Uterus (tissue), 4 donors: ENCODE measurements around the gene GRAMD1A. TPM values are rescaled to one million over a fixed set of nuclear protein-coding genes. Genes with fewer than 3 reads are reported as not detected.
A peak's percentile ranks its signal among the peaks of the same experiment; 100 is the strongest.

Experiments used
- DNase-seq, 2 donors: peaks; one replicate each; pipeline ENCODE4 v3.0.0-alpha.2; 2019 to 2020
- H3K27ac ChIP-seq, 2 donors: fragments of 200-600 bp; sonication (generic); 1 replicate in 1 of 2; 2 replicates in 1 of 2; pipeline ENCODE4 v1.5.1; 2016 to 2018
- H3K27me3 ChIP-seq, 2 donors: fragments of 200-600 bp; sonication (generic); one replicate each; pipeline ENCODE4 v1.5.1; 2018 to 2019; ENCODE audit warnings: control low read depth in 1 of 2
- H3K36me3 ChIP-seq, 2 donors: fragments of 200-600 bp; sonication (generic); one replicate each; pipeline ENCODE4 v1.5.1; 2019; ENCODE audit warnings: control low read depth in 1 of 2
- H3K4me1 ChIP-seq, 2 donors: fragments of 200-600 bp; sonication (generic); one replicate each; pipeline ENCODE4 v1.5.1; 2018 to 2019; ENCODE audit warnings: control low read depth in 1 of 2
- H3K4me3 ChIP-seq, 2 donors: fragments of 200-600 bp; sonication (generic); 1 replicate in 1 of 2; 2 replicates in 1 of 2; pipeline ENCODE4 v1.5.1; 2018 to 2019; ENCODE audit warnings: mild to moderate bottlenecking in 1 of 2
- H3K9me3 ChIP-seq, 2 donors: fragments of 200-600 bp; sonication (generic); one replicate each; pipeline ENCODE4 v1.5.1; 2019; ENCODE audit warnings: control low read depth in 1 of 2
- POLR2A ChIP-seq, 2 donors: fragments of 450-650 bp; IDR thresholded peaks; one replicate each; pipeline ENCODE4 v1.6.1; 2016; ENCODE audit warnings: antibody characterized with exemption in 2 of 2, mild to moderate bottlenecking in 1 of 2, moderate library complexity in 1 of 2
- intact Hi-C: fragments of 100-400 bp; cut with DNase I; formaldehyde crosslinking; loops from one replicate; pipeline ENCODE4 v1.15.1; 2023; ENCODE audit warnings: low total_unique reads
- total RNA-seq, 4 donors: library from RNA; depleted of rRNA in 3 of 4; stranded (reverse); fragments of >200 nt in 3 of 4; gene quantifications; one replicate each; pipeline versions ENCODE4 v1.1.0 to v1.2.4, GENCODE V29; 2014 to 2023
- TF ChIP-seq, protein P1 (sequence below), 4 experiments: fragments of 200-600 bp in 2 of 4; fragments of 450-650 bp in 2 of 4; sonication (generic) in 2 of 4; IDR thresholded peaks; one replicate each; pipeline ENCODE4 v1.5.1; 2016 to 2019; ENCODE audit warnings: antibody characterized with exemption in 4 of 4, mild to moderate bottlenecking in 2 of 4, moderate library complexity in 1 of 4
- donor health status: DM: yes; HTN: yes; CAD: no.

Gene GRAMD1A
- total RNA-seq, 4 donors from 2014 or later: 40.0 to 89.8 (median 52.2) TPM

DNA sequence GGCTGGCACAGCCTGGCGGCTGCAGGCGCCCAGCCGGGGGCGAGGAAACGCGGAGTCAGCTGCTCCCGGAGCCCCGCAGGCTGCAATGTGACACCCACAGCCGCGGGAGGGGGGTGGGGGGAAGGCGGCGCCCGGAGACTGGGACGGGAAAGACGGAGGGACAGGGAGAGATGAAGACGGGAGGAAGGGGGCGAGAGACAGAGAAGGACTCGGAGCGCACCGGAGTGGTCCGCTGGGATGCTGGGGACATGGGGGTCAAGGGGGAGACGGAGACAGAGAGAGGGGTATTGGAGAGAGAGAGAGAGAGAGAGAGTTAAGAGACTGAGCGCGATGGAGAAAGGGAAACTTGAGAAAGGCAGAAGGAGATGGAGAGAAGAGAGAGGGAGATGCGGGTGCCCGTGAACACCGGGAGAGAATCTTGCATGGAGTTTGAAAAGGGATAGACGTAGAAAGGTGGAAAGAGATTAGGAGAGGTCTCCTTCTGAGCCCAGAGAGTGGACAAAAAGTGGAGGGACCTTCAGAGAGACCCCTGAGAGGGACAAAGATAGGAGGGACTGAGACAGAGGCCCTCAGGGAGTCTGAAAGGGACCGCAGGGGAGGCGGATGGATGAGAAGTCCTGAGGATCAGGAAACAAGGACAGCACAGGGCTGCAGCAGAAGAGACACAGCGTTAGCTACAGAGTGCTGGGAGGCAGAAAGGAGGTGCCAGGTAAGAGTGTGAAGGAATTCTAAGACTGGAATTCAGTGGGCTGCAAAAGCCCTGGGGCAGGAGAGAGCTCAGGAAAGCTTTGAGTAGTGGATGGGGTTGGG lies 31.2 kb downstream of the GRAMD1A start:
- peaks cover 0 to 5% of the 10 kb centered on the region in 2 donors for H3K4me1 ChIP-seq
- H3K27ac ChIP-seq: peak overlapping the region; percentile 22 to 63
- intact Hi-C loops: no loop called here
- H3K27me3 ChIP-seq: no peaks in the 10 kb centered on the region
- peak in 1 of 2 donors; percentile 49 for DNase-seq
- TF ChIP-seq, protein P1, sequence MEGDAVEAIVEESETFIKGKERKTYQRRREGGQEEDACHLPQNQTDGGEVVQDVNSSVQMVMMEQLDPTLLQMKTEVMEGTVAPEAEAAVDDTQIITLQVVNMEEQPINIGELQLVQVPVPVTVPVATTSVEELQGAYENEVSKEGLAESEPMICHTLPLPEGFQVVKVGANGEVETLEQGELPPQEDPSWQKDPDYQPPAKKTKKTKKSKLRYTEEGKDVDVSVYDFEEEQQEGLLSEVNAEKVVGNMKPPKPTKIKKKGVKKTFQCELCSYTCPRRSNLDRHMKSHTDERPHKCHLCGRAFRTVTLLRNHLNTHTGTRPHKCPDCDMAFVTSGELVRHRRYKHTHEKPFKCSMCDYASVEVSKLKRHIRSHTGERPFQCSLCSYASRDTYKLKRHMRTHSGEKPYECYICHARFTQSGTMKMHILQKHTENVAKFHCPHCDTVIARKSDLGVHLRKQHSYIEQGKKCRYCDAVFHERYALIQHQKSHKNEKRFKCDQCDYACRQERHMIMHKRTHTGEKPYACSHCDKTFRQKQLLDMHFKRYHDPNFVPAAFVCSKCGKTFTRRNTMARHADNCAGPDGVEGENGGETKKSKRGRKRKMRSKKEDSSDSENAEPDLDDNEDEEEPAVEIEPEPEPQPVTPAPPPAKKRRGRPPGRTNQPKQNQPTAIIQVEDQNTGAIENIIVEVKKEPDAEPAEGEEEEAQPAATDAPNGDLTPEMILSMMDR (IDR thresholded peaks at IDR 0.05): no peak
- TF ChIP-seq POLR2A (IDR thresholded peaks at IDR 0.05): no peak
- H3K4me3 ChIP-seq: peak overlapping the region; percentile 40 to 58
- no peaks in the 10 kb centered on the region for H3K36me3 ChIP-seq
- no peaks in the 10 kb centered on the region for H3K9me3 ChIP-seq

DNA sequence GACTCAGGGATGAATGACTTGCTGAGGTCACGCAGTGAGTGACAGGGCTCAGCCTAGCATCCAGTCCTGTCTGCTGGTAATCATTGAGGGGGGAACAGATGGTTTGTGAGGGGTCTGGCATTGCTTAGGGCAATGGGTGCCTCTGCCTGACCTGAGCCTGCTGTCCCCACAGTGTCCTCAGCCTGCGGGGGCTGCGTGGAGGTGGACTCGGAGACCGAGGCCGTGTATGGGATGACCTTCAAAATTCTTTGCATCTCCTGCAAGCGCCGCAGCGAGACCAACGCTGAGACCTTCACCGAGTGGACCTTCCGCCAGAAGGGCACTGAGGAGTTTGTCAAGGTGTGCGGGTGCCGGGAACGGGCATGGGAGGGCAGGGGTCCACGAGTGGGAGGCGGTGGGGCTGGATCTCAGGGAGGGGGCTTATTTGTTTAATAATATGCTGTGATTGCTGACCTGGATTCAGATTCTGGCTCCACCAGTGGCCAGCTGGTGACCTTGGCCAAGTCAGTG lies 32.3 kb downstream of the GRAMD1A start:
- Histone ChIP-seq H3K9me3 (no peaks in the 10 kb centered on the region), H3K36me3 (no peaks in the 10 kb centered on the region), H3K27me3 (no peaks in the 10 kb centered on the region), H3K4me1 (peaks cover 0 to 5% of the 10 kb centered on the region in 2 donors), H3K4me3 (no peak overlapping the region), H3K27ac (no peak overlapping the region)
- no peak for DNase-seq
- intact Hi-C loops: no loop called here
- TF ChIP-seq POLR2A (IDR thresholded peaks at IDR 0.05): no peak
- TF ChIP-seq, protein P1 (IDR thresholded peaks at IDR 0.05): no peak

DNA sequence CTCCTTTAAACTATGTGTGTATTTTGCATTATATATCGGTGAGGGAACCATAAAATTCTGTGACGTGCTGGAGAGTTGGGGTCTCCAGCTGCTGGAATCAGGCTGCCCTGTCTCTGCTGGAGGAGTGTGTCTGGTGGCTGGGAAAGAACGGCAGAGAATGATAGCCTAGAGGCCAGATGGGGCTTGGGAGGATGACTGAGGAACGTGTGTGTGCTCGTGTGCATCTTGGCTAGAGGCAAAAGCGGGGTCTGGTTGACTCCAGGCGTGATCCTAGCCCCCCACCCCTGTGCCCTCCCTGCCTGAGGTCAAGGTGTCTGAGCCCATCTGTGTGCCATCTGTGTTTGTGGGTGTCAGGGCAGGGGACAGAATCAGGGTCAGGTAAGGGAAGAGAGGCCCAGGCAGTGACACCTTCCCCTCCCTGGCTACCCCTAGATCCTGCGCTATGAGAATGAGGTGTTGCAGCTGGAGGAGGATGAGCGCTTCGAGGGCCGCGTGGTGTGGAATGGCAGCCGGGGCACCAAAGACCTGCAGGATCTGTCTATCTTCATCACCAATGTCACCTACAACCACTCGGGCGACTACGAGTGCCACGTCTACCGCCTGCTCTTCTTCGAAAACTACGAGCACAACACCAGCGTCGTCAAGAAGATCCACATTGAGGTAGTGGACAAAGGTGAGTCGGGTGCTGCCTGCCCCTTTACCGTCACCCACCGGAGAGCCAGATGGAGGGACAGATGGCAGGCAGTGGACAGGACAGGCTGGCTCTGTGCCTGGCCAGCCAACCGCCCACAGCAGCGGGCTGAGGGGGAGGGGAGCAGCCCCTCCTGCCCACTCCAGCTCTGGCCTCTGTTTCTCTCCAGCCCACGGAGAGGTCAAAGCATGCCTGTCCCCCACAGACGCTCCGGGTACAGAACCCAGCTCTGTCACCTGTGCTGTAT lies 33.2 kb downstream of the GRAMD1A start:
- DNase-seq: no peak
- Histone ChIP-seq H3K9me3 (no peaks in the 10 kb centered on the region), H3K27ac (no peak overlapping the region), H3K4me1 (peaks cover 0 to 5% of the 10 kb centered on the region in 2 donors), H3K27me3 (no peaks in the 10 kb centered on the region), H3K4me3 (no peak overlapping the region), H3K36me3 (no peaks in the 10 kb centered on the region)
- intact Hi-C loops: no loop called here
- TF ChIP-seq, protein P1 (IDR thresholded peaks at IDR 0.05): no peak
- TF ChIP-seq POLR2A (IDR thresholded peaks at IDR 0.05): no peak

DNA sequence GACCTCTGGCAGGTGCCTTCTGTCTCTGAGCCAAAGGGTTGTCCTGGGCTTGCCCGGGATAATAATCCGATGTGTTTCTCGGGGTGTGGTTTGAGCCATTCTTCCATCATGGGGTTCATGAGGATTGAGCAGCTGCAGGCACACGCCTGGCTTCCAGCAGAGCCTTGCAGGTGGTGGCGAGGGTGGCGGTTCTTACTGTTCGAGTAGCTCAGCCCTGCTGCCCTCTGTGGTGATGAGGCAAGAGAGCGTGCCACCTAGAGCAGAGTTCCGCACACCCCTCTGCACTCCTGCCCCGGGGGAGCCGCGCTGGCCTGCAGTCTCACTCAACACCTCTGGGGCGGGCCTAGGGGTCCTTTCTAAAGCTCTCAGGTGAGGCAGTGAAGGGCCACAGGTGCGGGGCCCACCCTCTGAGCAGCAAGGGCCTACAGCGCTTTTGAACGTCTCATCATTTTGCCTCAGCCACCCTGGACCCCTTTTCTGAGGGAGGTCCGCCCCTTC lies 33.9 kb downstream of the GRAMD1A start:
- H3K27me3 ChIP-seq: no peaks in the 10 kb centered on the region
- no peaks in the 10 kb centered on the region for H3K9me3 ChIP-seq
- H3K27ac ChIP-seq: no peak overlapping the region
- H3K36me3 ChIP-seq: no peaks in the 10 kb centered on the region
- H3K4me1 ChIP-seq: peaks cover 0 to 5% of the 10 kb centered on the region in 2 donors
- no peak for DNase-seq
- H3K4me3 ChIP-seq: no peak overlapping the region
- intact Hi-C loops: no loop called here
- no peak for TF ChIP-seq POLR2A (IDR thresholded peaks at IDR 0.05)
- TF ChIP-seq, protein P1 (IDR thresholded peaks at IDR 0.05): no peak
